ENCODE data around the gene NHSL2. TPM values are rescaled to one million over a fixed set of nuclear protein-coding genes. Genes with fewer than 3 reads are reported as not detected.

The NHSL2 gene
- total RNA-seq, 2 donors from 2014 or later, result 6.9 to 11.2 TPM

DNA sequence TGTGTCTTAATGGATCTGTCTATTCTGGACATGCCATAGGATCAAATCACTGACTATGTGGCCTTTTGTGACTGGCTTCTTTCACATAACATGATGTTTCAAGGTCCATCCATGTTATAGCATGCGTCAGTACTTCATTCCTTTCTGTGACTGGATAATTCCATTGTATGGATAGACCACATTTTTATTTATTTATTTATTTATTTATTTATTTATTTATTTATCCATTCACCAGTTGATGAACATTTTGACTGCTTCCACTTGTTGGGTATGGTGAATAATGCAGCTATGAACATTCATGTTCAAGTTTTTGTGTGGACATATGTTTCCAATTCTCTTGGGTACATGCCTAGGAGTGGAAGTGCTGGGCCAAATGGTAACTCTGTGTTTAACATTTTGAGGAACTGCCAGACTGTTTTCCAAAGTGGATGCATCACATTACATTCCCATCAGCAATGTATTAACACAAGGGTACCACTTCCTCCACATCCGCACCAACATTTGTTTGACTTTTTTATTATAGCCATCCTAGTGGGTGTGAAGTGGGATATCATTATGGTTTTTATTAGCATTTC, 207.1 kb downstream of the NHSL2 start:
- WGBS, 2 experiments (ENCODE audit: insufficient coverage in 1 of 2, insufficient read length in 1 of 2), result 80% methylated on average over 1 of the region's 2 CpGs; no CpG with 5 or more reads in 1 of the 2 experiments
- Histone ChIP-seq H3K9me3 (ENCODE audit: control insufficient read depth, low read length) (no peaks in the 10 kb centered on the region), H3K27me3 (ENCODE audit: control insufficient read depth, insufficient read depth, low read length, poor library complexity, severe bottlenecking) (no peaks in the 10 kb centered on the region), H3K4me3 (ENCODE audit: low read length) (no peak overlapping the region), H3K9ac (ENCODE audit: extremely low read depth, low read length, poor library complexity, severe bottlenecking) (no peak overlapping the region), H3K4me1 (ENCODE audit: control insufficient read depth, insufficient read depth, low read length) (peaks cover 7% of the 10 kb centered on the region), H3K36me3 (ENCODE audit: control insufficient read depth, insufficient read depth, low read length) (no peaks in the 10 kb centered on the region), H3K27ac (ENCODE audit: low read depth, low read length) (no peak overlapping the region)
- Mint-ChIP-seq H3K4me1 (peaks cover 22% of the 10 kb centered on the region), H3K9me3 (peaks cover 41% of the 10 kb centered on the region), H3K27me3 (ENCODE audit: insufficient read depth) (no peaks in the 10 kb centered on the region), H3K4me3 (no peak overlapping the region), H3K27ac (no peak overlapping the region), H3K36me3 (ENCODE audit: low read depth) (peaks cover 2% of the 10 kb centered on the region)
- no peak for DNase-seq
- TF ChIP-seq, protein P1, sequence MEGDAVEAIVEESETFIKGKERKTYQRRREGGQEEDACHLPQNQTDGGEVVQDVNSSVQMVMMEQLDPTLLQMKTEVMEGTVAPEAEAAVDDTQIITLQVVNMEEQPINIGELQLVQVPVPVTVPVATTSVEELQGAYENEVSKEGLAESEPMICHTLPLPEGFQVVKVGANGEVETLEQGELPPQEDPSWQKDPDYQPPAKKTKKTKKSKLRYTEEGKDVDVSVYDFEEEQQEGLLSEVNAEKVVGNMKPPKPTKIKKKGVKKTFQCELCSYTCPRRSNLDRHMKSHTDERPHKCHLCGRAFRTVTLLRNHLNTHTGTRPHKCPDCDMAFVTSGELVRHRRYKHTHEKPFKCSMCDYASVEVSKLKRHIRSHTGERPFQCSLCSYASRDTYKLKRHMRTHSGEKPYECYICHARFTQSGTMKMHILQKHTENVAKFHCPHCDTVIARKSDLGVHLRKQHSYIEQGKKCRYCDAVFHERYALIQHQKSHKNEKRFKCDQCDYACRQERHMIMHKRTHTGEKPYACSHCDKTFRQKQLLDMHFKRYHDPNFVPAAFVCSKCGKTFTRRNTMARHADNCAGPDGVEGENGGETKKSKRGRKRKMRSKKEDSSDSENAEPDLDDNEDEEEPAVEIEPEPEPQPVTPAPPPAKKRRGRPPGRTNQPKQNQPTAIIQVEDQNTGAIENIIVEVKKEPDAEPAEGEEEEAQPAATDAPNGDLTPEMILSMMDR (conservative IDR thresholded peaks at IDR 0.05), result no peak

DNA sequence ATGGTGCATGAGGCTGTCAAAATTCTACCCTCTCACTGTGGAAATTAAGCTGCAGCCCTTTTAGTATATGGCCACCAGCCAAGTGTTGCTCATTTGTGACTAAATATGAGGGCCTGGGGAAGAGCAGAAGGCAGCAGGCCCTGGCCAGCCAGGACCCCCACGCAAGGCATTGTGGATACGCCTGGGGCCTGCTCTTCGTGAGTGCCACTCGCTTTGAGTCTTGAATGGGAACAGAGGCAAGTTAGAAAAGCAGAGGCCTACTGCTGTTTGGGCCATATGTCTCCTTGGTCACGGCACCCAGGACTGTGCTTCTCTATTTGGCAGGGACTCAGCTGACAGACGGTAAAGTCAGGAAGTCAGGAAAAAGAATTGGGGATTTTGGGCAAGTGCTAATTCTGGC, 210.2 kb downstream of the NHSL2 start:
- Histone ChIP-seq H3K27me3 (ENCODE audit: control insufficient read depth, insufficient read depth, low read length, poor library complexity, severe bottlenecking) (no peaks in the 10 kb centered on the region), H3K4me1 (ENCODE audit: control insufficient read depth, insufficient read depth, low read length) (peaks cover 10% of the 10 kb centered on the region), H3K9ac (ENCODE audit: extremely low read depth, low read length, poor library complexity, severe bottlenecking) (no peak overlapping the region), H3K36me3 (ENCODE audit: control insufficient read depth, insufficient read depth, low read length) (no peaks in the 10 kb centered on the region), H3K9me3 (ENCODE audit: control insufficient read depth, low read length) (no peaks in the 10 kb centered on the region), H3K27ac (ENCODE audit: low read depth, low read length) (no peak overlapping the region), H3K4me3 (ENCODE audit: low read length) (no peak overlapping the region)
- peaks cover 46% of the 10 kb centered on the region for H3K9me3 Mint-ChIP-seq
- TF ChIP-seq, protein P1 (conservative IDR thresholded peaks at IDR 0.05), result no peak
- H3K36me3 Mint-ChIP-seq (ENCODE audit: low read depth), result peaks cover 2% of the 10 kb centered on the region
- WGBS, 2 experiments (ENCODE audit: insufficient coverage in 1 of 2, insufficient read length in 1 of 2), result 92% methylated on average over 6 of the region's 6 CpGs; no CpG with 5 or more reads in 1 of the 2 experiments
- H3K27ac Mint-ChIP-seq, result no peak overlapping the region
- no peaks in the 10 kb centered on the region for H3K27me3 Mint-ChIP-seq (ENCODE audit: insufficient read depth)
- peaks cover 25% of the 10 kb centered on the region for H3K4me1 Mint-ChIP-seq
- H3K4me3 Mint-ChIP-seq, result no peak overlapping the region
- DNase-seq, result peak; percentile 20

DNA sequence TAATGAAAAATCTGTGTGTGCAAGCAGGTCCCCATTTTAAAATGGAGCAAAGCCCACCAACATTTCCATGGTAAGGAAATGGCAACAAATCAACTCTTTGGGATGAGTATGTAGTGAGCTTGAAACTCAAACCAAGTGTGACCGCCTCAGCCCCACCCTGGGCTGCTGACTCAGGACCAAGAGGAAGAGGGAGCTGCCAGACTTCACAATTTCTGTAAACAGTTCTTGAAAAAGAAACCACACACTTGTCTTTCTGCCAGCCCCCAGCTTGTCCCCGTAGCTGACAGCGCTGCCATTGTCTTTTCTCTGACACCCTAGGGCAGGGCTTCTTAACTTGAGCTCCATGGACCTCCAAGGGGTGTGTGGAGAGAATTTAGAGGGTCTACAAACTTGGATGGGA, 210.7 kb downstream of the NHSL2 start:
- no peak overlapping the region for H3K4me3 ChIP-seq (ENCODE audit: low read length)
- DNase-seq, result peak; percentile 10
- Mint-ChIP-seq H3K4me3 (no peak overlapping the region), H3K9me3 (peaks cover 47% of the 10 kb centered on the region), H3K27ac (no peak overlapping the region), H3K4me1 (peaks cover 29% of the 10 kb centered on the region), H3K36me3 (ENCODE audit: low read depth) (peaks cover 2% of the 10 kb centered on the region), H3K27me3 (ENCODE audit: insufficient read depth) (no peaks in the 10 kb centered on the region)
- TF ChIP-seq, protein P1 (conservative IDR thresholded peaks at IDR 0.05), result no peak
- no peaks in the 10 kb centered on the region for H3K9me3 ChIP-seq (ENCODE audit: control insufficient read depth, low read length)
- 92% methylated on average over 3 of the region's 3 CpGs; no CpG with 5 or more reads in 1 of the 2 experiments for WGBS, 2 experiments (ENCODE audit: insufficient coverage in 1 of 2, insufficient read length in 1 of 2)
- no peaks in the 10 kb centered on the region for H3K27me3 ChIP-seq (ENCODE audit: control insufficient read depth, insufficient read depth, low read length, poor library complexity, severe bottlenecking)
- H3K36me3 ChIP-seq (ENCODE audit: control insufficient read depth, insufficient read depth, low read length), result no peaks in the 10 kb centered on the region
- peaks cover 13% of the 10 kb centered on the region for H3K4me1 ChIP-seq (ENCODE audit: control insufficient read depth, insufficient read depth, low read length)
- no peak overlapping the region for H3K27ac ChIP-seq (ENCODE audit: low read depth, low read length)
- no peak overlapping the region for H3K9ac ChIP-seq (ENCODE audit: extremely low read depth, low read length, poor library complexity, severe bottlenecking)

Measured in endodermal cell (in vitro differentiated cells).